Lower leg skin (tissue), 3 donors: ENCODE data around the gene TFAP2B.

ENCODE experiments used
- POLR2A ChIP-seq, 2 donors: fragments of 450-650 bp; IDR thresholded peaks; one replicate each; pipeline ENCODE4 v1.6.1; 2016 to 2017; ENCODE audit warnings: antibody characterized with exemption in 2 of 2, mild to moderate bottlenecking in 1 of 2, moderate library complexity in 1 of 2
- TF ChIP-seq, protein P1 (sequence below), 3 donors: fragments of 450-650 bp; IDR thresholded peaks; one replicate each; pipeline ENCODE4 v1.5.1; 2016; ENCODE audit warnings: antibody characterized with exemption in 3 of 3, mild to moderate bottlenecking in 3 of 3, moderate library complexity in 2 of 3

GRCh38 chr6:50821441-50822077, 2.9 kb downstream of the TFAP2B start:
- TF ChIP-seq, protein P1, sequence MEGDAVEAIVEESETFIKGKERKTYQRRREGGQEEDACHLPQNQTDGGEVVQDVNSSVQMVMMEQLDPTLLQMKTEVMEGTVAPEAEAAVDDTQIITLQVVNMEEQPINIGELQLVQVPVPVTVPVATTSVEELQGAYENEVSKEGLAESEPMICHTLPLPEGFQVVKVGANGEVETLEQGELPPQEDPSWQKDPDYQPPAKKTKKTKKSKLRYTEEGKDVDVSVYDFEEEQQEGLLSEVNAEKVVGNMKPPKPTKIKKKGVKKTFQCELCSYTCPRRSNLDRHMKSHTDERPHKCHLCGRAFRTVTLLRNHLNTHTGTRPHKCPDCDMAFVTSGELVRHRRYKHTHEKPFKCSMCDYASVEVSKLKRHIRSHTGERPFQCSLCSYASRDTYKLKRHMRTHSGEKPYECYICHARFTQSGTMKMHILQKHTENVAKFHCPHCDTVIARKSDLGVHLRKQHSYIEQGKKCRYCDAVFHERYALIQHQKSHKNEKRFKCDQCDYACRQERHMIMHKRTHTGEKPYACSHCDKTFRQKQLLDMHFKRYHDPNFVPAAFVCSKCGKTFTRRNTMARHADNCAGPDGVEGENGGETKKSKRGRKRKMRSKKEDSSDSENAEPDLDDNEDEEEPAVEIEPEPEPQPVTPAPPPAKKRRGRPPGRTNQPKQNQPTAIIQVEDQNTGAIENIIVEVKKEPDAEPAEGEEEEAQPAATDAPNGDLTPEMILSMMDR (IDR thresholded peaks at IDR 0.05): no peak
- no peak for TF ChIP-seq POLR2A (IDR thresholded peaks at IDR 0.05)
